HepG2 (cell line): ENCODE measurements around the gene LAMA5. TPM values are rescaled to one million over a fixed set of nuclear protein-coding genes. Genes with fewer than 3 reads are reported as not detected.

Source experiments
- BORCS8-MEF2B ChIP-seq: sonication (generic); formaldehyde crosslinking; IDR thresholded peaks from 2 replicates; pipeline ENCODE4 v1.8.0; 2022; ENCODE audit warnings: mild to moderate bottlenecking, missing genetic modification reagents
- MXD4 ChIP-seq: IDR thresholded peaks from 2 replicates; pipeline ENCODE4 v1.6.1; 2016; ENCODE audit warnings: mild to moderate bottlenecking, missing biosample characterization, missing genetic modification reagents
- NCOA1 ChIP-seq: sonication (generic); formaldehyde crosslinking; IDR thresholded peaks from 2 replicates; pipeline ENCODE4 v1.9.0; 2021; ENCODE audit warnings: missing genetic modification reagents
- RFX3 ChIP-seq: IDR thresholded peaks from 2 replicates; pipeline ENCODE4 v1.6.1; 2016; ENCODE audit warnings: missing biosample characterization, missing genetic modification reagents
- YEATS4 ChIP-seq: sonication (generic); formaldehyde crosslinking; IDR thresholded peaks from 2 replicates; pipeline ENCODE4 v1.4.0; 2020; ENCODE audit warnings: missing genetic modification reagents, borderline replicate concordance
- ZBTB7A ChIP-seq: sonication (generic); formaldehyde crosslinking; IDR thresholded peaks from 2 replicates; pipeline ENCODE4 v1.8.0; 2022; ENCODE audit warnings: mild to moderate bottlenecking, missing genetic modification reagents
- ZNF543 ChIP-seq: sonication (generic); formaldehyde crosslinking; IDR thresholded peaks from 2 replicates; pipeline ENCODE4 v1.4.0; 2020; ENCODE audit warnings: mild to moderate bottlenecking, missing genetic modification reagents
- ZNF891 ChIP-seq: sonication (generic); formaldehyde crosslinking; IDR thresholded peaks from 2 replicates; pipeline ENCODE4 v1.5.0; 2020; ENCODE audit warnings: mild to moderate bottlenecking, missing genetic modification reagents
- polyA plus RNA-seq, 8 experiments: library from polyadenylated mRNA; depleted of rRNA in 3 of 8; stranded (reverse) in 7 of 8; unstranded in 1 of 8; fragments of >200 nt; fragmentation: Illumina TruSeq in 4 of 8; extraction: Trizol in 4 of 8; gene quantifications; 2 replicates each; pipeline versions ENCODE4 v1.2.1 to v1.2.3, GENCODE V29; 2011 to 2016; ENCODE audit warnings: low read depth in 4 of 8, missing spikeins in 1 of 8, mixed read lengths in 1 of 8; ENCODE audit not compliant: insufficient read depth in 1 of 8
- total RNA-seq, 5 experiments: library from RNA; depleted of rRNA; stranded (reverse); fragments of >200 nt; fragmentation: Illumina TruSeq; extraction: Trizol; gene quantifications; 2 replicates each; pipeline ENCODE4 v1.2.3, GENCODE V29; 2016; ENCODE audit warnings: low read depth in 1 of 5
- TF ChIP-seq, protein P1 (sequence below): sonication (generic); formaldehyde crosslinking; IDR thresholded peaks from 2 replicates; pipeline ENCODE4 v1.9.0; 2021; ENCODE audit warnings: missing genetic modification reagents, borderline replicate concordance
- TF ChIP-seq, protein P2 (sequence below): IDR thresholded peaks from 2 replicates; pipeline ENCODE4 v1.6.1; 2016; ENCODE audit warnings: missing biosample characterization, missing genetic modification reagents, low read depth
- TF ChIP-seq, protein P3 (sequence below): sonication (generic); formaldehyde crosslinking; IDR thresholded peaks from 2 replicates; pipeline ENCODE4 v1.5.1; 2020; ENCODE audit warnings: mild to moderate bottlenecking, missing genetic modification reagents, borderline replicate concordance
- TF ChIP-seq, protein P4 (sequence below): IDR thresholded peaks from 2 replicates; pipeline ENCODE4 v1.6.1; 2016
- TF ChIP-seq, protein P5 (sequence below): sonication (generic); formaldehyde crosslinking; IDR thresholded peaks from 2 replicates; pipeline ENCODE4 v1.4.0; 2020; ENCODE audit warnings: missing genetic modification reagents

Gene LAMA5
- total and polyA plus RNA-seq, 2 of the 13 experiments (the other 11 are each of a cell fraction or from before 2014, with no cell fraction given), result 21.0 to 44.7 TPM

DNA sequence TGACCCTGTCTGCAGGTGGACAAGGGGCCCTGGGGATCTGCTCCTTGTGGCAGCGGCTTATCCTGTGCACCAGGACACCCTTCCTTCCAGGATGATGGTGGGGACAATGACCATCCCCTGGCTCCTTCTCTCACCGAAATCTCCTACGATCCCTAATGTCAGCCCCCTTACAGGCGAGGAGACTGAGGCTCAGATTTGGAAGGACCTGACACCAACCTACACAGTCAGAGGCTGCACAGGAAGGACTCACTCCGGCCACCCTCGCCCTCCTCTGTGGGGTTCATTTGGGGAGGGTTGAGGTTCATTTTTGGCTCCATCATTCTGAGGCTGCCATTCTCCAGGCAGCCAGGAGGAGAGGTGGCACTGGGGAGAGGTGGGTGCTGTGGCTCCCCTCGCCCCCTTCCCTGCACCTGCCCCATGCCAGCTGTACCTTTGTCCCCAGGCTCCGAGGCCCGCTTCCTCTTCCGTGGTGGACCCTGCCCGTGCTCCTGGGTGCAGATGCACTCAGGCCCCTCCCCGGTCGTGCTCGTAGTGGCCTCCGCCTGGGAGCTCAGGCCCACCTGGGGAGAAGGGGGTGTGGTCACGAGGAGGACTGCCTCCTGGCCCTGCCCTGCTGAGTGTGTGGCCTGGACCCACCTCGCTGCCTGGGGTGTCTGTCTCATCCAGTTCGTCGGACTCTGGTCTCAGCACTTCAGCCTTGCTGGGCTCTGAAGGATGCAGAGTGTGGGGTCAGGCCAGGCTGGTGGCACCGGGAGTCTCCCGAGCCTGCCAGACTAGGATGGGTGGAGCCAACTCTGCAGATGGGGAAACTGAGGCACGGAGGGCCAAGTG, 45.3 kb upstream of the LAMA5 start (continued):
- TF ChIP-seq, protein P1, sequence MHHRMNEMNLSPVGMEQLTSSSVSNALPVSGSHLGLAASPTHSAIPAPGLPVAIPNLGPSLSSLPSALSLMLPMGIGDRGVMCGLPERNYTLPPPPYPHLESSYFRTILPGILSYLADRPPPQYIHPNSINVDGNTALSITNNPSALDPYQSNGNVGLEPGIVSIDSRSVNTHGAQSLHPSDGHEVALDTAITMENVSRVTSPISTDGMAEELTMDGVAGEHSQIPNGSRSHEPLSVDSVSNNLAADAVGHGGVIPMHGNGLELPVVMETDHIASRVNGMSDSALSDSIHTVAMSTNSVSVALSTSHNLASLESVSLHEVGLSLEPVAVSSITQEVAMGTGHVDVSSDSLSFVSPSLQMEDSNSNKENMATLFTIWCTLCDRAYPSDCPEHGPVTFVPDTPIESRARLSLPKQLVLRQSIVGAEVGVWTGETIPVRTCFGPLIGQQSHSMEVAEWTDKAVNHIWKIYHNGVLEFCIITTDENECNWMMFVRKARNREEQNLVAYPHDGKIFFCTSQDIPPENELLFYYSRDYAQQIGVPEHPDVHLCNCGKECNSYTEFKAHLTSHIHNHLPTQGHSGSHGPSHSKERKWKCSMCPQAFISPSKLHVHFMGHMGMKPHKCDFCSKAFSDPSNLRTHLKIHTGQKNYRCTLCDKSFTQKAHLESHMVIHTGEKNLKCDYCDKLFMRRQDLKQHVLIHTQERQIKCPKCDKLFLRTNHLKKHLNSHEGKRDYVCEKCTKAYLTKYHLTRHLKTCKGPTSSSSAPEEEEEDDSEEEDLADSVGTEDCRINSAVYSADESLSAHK (CRISPR knock-in tag), result no peak
- TF ChIP-seq, protein P2, sequence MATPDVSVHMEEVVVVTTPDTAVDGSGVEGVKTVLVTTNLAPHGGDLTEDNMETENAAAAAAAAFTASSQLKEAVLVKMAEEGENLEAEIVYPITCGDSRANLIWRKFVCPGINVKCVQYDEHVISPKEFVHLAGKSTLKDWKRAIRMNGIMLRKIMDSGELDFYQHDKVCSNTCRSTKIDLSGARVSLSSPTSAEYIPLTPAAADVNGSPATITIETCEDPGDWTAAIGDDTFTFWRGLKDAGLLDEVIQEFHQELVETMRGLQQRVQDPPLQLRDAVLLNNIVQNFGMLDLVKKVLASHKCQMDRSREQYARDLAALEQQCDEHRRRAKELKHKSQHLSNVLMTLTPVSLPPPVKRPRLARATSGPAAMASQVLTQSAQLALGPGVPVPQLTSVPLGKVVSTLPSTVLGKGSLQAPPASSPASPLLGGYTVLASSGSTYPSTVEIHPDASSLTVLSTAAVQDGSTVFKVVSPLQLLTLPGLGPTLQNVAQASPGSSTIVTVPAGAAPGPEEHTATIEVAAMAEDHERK (CRISPR knock-in tag), result no peak
- TF ChIP-seq ZNF891 (CRISPR knock-in tag), result 0 out of 2 replicates have a peak, but pooled peaks have one; percentile 19
- TF ChIP-seq NCOA1 (CRISPR knock-in tag), result peak; percentile 63; the same call in 1 of the 2 replicates
- peak; percentile 32; the same call in 1 of the 2 replicates for TF ChIP-seq ZNF543 (CRISPR knock-in tag)
- peak; percentile 3 for TF ChIP-seq ZBTB7A (CRISPR knock-in tag)
- TF ChIP-seq RFX3, result no peak
- peak; percentile 14; the same call in 1 of the 2 replicates for TF ChIP-seq MXD4
- TF ChIP-seq YEATS4, result 0 out of 2 replicates have a peak, but pooled peaks have one; percentile 9
- TF ChIP-seq, protein P3, sequence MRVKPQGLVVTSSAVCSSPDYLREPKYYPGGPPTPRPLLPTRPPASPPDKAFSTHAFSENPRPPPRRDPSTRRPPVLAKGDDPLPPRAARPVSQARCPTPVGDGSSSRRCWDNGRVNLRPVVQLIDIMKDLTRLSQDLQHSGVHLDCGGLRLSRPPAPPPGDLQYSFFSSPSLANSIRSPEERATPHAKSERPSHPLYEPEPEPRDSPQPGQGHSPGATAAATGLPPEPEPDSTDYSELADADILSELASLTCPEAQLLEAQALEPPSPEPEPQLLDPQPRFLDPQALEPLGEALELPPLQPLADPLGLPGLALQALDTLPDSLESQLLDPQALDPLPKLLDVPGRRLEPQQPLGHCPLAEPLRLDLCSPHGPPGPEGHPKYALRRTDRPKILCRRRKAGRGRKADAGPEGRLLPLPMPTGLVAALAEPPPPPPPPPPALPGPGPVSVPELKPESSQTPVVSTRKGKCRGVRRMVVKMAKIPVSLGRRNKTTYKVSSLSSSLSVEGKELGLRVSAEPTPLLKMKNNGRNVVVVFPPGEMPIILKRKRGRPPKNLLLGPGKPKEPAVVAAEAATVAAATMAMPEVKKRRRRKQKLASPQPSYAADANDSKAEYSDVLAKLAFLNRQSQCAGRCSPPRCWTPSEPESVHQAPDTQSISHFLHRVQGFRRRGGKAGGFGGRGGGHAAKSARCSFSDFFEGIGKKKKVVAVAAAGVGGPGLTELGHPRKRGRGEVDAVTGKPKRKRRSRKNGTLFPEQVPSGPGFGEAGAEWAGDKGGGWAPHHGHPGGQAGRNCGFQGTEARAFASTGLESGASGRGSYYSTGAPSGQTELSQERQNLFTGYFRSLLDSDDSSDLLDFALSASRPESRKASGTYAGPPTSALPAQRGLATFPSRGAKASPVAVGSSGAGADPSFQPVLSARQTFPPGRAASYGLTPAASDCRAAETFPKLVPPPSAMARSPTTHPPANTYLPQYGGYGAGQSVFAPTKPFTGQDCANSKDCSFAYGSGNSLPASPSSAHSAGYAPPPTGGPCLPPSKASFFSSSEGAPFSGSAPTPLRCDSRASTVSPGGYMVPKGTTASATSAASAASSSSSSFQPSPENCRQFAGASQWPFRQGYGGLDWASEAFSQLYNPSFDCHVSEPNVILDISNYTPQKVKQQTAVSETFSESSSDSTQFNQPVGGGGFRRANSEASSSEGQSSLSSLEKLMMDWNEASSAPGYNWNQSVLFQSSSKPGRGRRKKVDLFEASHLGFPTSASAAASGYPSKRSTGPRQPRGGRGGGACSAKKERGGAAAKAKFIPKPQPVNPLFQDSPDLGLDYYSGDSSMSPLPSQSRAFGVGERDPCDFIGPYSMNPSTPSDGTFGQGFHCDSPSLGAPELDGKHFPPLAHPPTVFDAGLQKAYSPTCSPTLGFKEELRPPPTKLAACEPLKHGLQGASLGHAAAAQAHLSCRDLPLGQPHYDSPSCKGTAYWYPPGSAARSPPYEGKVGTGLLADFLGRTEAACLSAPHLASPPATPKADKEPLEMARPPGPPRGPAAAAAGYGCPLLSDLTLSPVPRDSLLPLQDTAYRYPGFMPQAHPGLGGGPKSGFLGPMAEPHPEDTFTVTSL (CRISPR knock-in tag), result 0 out of 2 replicates have a peak, but pooled peaks have one; percentile 47
- TF ChIP-seq, protein P4, sequence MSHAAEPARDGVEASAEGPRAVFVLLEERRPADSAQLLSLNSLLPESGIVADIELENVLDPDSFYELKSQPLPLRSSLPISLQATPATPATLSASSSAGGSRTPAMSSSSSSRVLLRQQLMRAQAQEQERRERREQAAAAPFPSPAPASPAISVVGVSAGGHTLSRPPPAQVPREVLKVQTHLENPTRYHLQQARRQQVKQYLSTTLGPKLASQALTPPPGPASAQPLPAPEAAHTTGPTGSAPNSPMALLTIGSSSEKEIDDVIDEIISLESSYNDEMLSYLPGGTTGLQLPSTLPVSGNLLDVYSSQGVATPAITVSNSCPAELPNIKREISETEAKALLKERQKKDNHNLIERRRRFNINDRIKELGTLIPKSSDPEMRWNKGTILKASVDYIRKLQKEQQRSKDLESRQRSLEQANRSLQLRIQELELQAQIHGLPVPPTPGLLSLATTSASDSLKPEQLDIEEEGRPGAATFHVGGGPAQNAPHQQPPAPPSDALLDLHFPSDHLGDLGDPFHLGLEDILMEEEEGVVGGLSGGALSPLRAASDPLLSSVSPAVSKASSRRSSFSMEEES (CRISPR knock-in tag), result peak; percentile 59; the same call in 1 of the 2 replicates
- TF ChIP-seq BORCS8-MEF2B (CRISPR knock-in tag), result 0 out of 2 replicates have a peak, but pooled peaks have one; percentile 1
- TF ChIP-seq, protein P5, sequence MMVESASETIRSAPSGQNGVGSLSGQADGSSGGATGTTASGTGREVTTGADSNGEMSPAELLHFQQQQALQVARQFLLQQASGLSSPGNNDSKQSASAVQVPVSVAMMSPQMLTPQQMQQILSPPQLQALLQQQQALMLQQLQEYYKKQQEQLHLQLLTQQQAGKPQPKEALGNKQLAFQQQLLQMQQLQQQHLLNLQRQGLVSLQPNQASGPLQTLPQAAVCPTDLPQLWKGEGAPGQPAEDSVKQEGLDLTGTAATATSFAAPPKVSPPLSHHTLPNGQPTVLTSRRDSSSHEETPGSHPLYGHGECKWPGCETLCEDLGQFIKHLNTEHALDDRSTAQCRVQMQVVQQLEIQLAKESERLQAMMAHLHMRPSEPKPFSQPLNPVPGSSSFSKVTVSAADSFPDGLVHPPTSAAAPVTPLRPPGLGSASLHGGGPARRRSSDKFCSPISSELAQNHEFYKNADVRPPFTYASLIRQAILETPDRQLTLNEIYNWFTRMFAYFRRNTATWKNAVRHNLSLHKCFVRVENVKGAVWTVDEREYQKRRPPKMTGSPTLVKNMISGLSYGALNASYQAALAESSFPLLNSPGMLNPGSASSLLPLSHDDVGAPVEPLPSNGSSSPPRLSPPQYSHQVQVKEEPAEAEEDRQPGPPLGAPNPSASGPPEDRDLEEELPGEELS (CRISPR knock-in tag), result peak; percentile 41; the same call in 1 of the 2 replicates
